ENCODE measurements around the gene ALPI. TPM values are rescaled to one million over a fixed set of nuclear protein-coding genes. Genes with fewer than 3 reads are reported as not detected.

The ALPI gene
- total RNA-seq, 1 donor, result not detected

GRCh38 chr2:232481322-232482140 lies 25.6 kb downstream of the ALPI start:
- Histone ChIP-seq H4K20me1 (ENCODE audit: insufficient read depth, low read length) (no peaks in the 10 kb centered on the region), H3K27ac (ENCODE audit: low read depth, low read length) (no peak overlapping the region), H3K4me1 (ENCODE audit: insufficient read depth, low read length) (no peaks in the 10 kb centered on the region), H3K36me3 (ENCODE audit: insufficient read depth, low read length) (no peaks in the 10 kb centered on the region), H3K79me2 (ENCODE audit: insufficient read depth, low read length) (no peaks in the 10 kb centered on the region), H3K4me2 (ENCODE audit: insufficient read depth, low read length) (no peak overlapping the region), H3K4me3 (ENCODE audit: insufficient read depth, low read length) (no peak overlapping the region), H3K9me3 (ENCODE audit: low read depth, low read length) (no peaks in the 10 kb centered on the region), H2AFZ (ENCODE audit: low read length) (no peak overlapping the region), H3K27me3 (ENCODE audit: insufficient read depth, low read length) (peaks cover 25% of the 10 kb centered on the region)
- no peak for TF ChIP-seq CTCF (IDR thresholded peaks at IDR 0.05; ENCODE audit: extremely low read depth, low read depth, low read length)
- DNase-seq (ENCODE audit: insufficient read length, low spot score, missing footprints), result peak; percentile 77

GRCh38 chr2:232482301-232483238 lies 26.6 kb downstream of the ALPI start:
- Histone ChIP-seq H3K27me3 (ENCODE audit: insufficient read depth, low read length) (peaks cover 33% of the 10 kb centered on the region), H4K20me1 (ENCODE audit: insufficient read depth, low read length) (no peaks in the 10 kb centered on the region), H3K36me3 (ENCODE audit: insufficient read depth, low read length) (no peaks in the 10 kb centered on the region), H3K4me3 (ENCODE audit: insufficient read depth, low read length) (no peak overlapping the region), H3K27ac (ENCODE audit: low read depth, low read length) (no peak overlapping the region), H3K79me2 (ENCODE audit: insufficient read depth, low read length) (no peaks in the 10 kb centered on the region), H3K9me3 (ENCODE audit: low read depth, low read length) (no peaks in the 10 kb centered on the region), H3K4me2 (ENCODE audit: insufficient read depth, low read length) (no peak overlapping the region), H2AFZ (ENCODE audit: low read length) (no peak overlapping the region), H3K4me1 (ENCODE audit: insufficient read depth, low read length) (no peaks in the 10 kb centered on the region)
- peak; percentile 39 for DNase-seq (ENCODE audit: insufficient read length, low spot score, missing footprints)
- TF ChIP-seq CTCF (IDR thresholded peaks at IDR 0.05; ENCODE audit: extremely low read depth, low read depth, low read length), result no peak

- Histone ChIP-seq H3K9me3 (ENCODE audit: low read depth, low read length) (no peaks in the 10 kb centered on the region), H3K36me3 (ENCODE audit: insufficient read depth, low read length) (no peaks in the 10 kb centered on the region), H3K27me3 (ENCODE audit: insufficient read depth, low read length) (peaks cover 35% of the 10 kb centered on the region), H4K20me1 (ENCODE audit: insufficient read depth, low read length) (peaks cover 4% of the 10 kb centered on the region), H2AFZ (ENCODE audit: low read length) (no peak overlapping the region), H3K4me2 (ENCODE audit: insufficient read depth, low read length) (no peak overlapping the region), H3K79me2 (ENCODE audit: insufficient read depth, low read length) (no peaks in the 10 kb centered on the region), H3K27ac (ENCODE audit: low read depth, low read length) (no peak overlapping the region), H3K4me1 (ENCODE audit: insufficient read depth, low read length) (no peaks in the 10 kb centered on the region), H3K4me3 (ENCODE audit: insufficient read depth, low read length) (no peak overlapping the region)
- no peak for TF ChIP-seq CTCF (IDR thresholded peaks at IDR 0.05; ENCODE audit: extremely low read depth, low read depth, low read length)
- peak; percentile 84 for DNase-seq (ENCODE audit: insufficient read length, low spot score, missing footprints)
Observed at GRCh38 chr2:232483311-232483922, 27.5 kb downstream of the ALPI start.
